ENCODE measurements around the gene NRROS. TPM values are rescaled to one million over a fixed set of nuclear protein-coding genes. Genes with fewer than 3 reads are reported as not detected.

NRROS gene
- total RNA-seq, 2 donors from 2014 or later: 2.1 to 2.2 TPM

DNA sequence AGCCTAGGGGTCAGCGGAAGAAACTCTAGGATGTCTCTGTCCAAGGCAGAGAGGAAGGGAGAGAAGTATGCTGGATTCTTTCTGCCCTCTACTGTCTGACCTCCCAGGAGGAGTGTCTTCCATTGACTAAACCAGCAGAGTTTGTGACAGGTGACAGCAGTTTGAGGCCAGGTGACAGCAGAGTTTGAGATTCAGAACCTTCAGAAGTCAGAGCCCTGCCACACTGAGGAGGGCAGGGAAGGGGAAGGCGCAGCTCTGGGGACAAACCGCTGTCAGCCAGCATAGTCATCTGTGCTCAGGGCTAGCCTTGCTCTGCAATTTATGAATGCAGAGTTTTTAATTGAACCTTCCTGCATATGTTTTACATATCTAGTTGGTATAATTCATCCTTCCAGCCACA is 12.3 kb downstream of the NRROS start:
- H3K9ac ChIP-seq (ENCODE audit: low read depth in 2 of 2, low read length in 2 of 2): no peak overlapping the region
- H3K27me3 ChIP-seq: no peaks in the 10 kb centered on the region
- no peaks in the 10 kb centered on the region for H3K36me3 ChIP-seq
- H3K9me3 ChIP-seq: no peaks in the 10 kb centered on the region
- no peak for DNase-seq
- H3K4me1 ChIP-seq: peaks cover 2% of the 10 kb centered on the region
- intact Hi-C loops (cut with DNase I): no loop called here
- TF ChIP-seq, protein P1, sequence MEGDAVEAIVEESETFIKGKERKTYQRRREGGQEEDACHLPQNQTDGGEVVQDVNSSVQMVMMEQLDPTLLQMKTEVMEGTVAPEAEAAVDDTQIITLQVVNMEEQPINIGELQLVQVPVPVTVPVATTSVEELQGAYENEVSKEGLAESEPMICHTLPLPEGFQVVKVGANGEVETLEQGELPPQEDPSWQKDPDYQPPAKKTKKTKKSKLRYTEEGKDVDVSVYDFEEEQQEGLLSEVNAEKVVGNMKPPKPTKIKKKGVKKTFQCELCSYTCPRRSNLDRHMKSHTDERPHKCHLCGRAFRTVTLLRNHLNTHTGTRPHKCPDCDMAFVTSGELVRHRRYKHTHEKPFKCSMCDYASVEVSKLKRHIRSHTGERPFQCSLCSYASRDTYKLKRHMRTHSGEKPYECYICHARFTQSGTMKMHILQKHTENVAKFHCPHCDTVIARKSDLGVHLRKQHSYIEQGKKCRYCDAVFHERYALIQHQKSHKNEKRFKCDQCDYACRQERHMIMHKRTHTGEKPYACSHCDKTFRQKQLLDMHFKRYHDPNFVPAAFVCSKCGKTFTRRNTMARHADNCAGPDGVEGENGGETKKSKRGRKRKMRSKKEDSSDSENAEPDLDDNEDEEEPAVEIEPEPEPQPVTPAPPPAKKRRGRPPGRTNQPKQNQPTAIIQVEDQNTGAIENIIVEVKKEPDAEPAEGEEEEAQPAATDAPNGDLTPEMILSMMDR (IDR thresholded peaks at IDR 0.05): no peak
- H3K4me3 ChIP-seq: no peak overlapping the region
- H3K27ac ChIP-seq: no peak overlapping the region

DNA sequence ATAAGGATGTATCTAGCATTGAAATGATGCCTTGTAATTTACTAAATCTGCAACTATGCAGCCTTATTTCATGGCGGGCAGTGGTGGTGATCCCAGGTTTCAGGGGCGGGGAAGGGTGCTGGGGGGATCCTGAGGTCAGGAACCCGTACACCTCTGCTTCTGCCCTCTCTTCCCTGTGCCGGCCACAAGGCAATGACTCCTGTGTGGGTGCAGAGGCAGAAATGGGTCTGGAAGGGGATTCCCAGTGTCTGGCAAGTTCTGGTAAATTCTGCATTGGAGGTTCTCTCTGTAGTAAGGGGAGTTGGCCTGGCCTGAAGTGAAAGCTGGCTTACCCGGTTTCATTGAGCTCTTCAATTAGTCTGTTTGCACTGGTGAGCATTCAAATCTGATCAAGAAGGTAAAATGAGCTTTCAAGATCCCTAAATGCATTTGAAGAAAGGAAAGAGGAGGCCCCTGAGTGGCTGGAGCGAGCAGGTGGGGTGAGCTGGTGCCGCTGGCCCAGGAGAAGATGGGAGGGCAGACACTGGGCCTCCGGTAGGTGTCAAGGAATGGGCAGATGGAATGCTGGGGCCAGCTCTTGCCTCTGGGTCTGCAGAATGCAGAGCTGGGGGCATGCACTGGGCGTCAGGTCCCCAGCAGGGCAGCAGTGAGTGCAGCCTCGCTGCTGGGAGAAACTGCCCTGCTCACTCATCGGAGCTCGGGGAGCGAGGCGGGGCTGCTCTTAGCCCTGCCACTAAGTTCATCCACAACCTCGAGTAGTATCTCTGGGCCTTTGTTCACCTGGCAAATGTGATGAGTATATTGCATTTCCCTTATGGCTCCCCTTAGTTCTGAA is 13.7 kb downstream of the NRROS start:
- H3K4me1 ChIP-seq: peaks cover 2% of the 10 kb centered on the region
- intact Hi-C loops (cut with DNase I): no loop called here
- no peak overlapping the region for H3K27ac ChIP-seq
- TF ChIP-seq, protein P1 (IDR thresholded peaks at IDR 0.05): no peak
- no peak overlapping the region for H3K9ac ChIP-seq (ENCODE audit: low read depth in 2 of 2, low read length in 2 of 2)
- H3K36me3 ChIP-seq: no peaks in the 10 kb centered on the region
- no peaks in the 10 kb centered on the region for H3K27me3 ChIP-seq
- DNase-seq: no peak
- no peak overlapping the region for H3K4me3 ChIP-seq
- H3K9me3 ChIP-seq: no peaks in the 10 kb centered on the region

DNA sequence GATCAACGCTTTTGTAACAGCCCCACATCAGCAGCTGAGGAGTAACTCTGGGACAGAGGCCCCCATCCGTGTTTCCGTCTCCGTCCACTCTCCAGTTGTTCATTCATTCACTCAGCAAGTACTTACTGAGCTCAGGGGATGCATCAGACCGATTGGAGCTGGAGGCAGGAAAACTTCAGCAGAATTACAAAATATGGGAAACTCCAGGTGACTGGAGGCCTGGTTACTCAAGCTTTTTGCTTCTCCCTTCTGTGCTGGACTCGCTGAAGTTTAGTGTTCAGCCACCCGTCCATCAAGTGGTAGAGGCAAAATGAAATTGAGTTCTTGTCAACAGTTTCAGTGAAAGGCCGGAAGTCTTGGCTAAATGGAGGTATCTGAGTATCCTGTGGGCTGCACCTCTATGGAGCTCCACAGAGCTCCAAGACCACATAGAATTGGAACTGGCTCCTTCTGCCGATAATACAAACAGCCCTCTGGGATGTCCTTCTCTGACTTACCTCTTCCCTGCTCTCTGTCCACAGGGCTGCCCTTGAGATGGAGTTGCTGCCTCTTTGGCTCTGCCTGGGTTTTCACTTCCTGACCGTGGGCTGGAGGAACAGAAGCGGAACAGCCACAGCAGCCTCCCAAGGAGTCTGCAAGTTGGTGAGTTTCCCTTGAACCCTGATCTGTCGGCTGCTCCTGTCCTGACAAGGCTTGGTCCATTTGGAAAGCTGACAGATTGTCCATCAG is 14.7 kb downstream of the NRROS start:
- no peaks in the 10 kb centered on the region for H3K27me3 ChIP-seq
- H3K4me1 ChIP-seq: peaks cover 2% of the 10 kb centered on the region
- H3K9ac ChIP-seq (ENCODE audit: low read depth in 2 of 2, low read length in 2 of 2): peak overlapping the region in 1 of 2 donors; percentile 19
- no peak overlapping the region for H3K27ac ChIP-seq
- intact Hi-C loops (cut with DNase I): no loop called here
- DNase-seq: no peak
- H3K9me3 ChIP-seq: no peaks in the 10 kb centered on the region
- no peak overlapping the region for H3K4me3 ChIP-seq
- TF ChIP-seq, protein P1 (IDR thresholded peaks at IDR 0.05): no peak
- H3K36me3 ChIP-seq: no peaks in the 10 kb centered on the region

DNA sequence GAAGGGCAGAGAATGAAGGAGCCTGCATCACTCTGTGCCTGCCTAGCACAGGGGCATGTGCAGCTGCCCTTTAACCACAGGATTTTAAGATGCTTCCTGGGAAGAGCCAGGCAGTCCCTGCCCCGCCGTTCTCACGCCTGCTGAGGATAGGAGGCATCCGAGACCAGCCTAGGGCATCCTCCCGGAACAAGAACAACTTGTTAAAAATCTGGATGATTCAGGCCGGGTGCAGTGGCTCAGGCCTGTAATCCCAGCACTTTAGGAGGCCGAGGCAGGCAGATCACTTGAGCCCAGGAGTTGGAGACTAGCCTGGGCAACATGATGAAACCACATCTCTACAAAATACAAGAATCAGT is 15.2 kb downstream of the NRROS start:
- peaks cover 2% of the 10 kb centered on the region for H3K4me1 ChIP-seq
- no peak for DNase-seq
- TF ChIP-seq, protein P1 (IDR thresholded peaks at IDR 0.05): no peak
- H3K9ac ChIP-seq (ENCODE audit: low read depth in 2 of 2, low read length in 2 of 2): peak overlapping the region in 1 of 2 donors; percentile 19
- H3K27ac ChIP-seq: no peak overlapping the region
- no peaks in the 10 kb centered on the region for H3K27me3 ChIP-seq
- H3K36me3 ChIP-seq: no peaks in the 10 kb centered on the region
- no peaks in the 10 kb centered on the region for H3K9me3 ChIP-seq
- intact Hi-C loops (cut with DNase I): no loop called here
- no peak overlapping the region for H3K4me3 ChIP-seq

DNA sequence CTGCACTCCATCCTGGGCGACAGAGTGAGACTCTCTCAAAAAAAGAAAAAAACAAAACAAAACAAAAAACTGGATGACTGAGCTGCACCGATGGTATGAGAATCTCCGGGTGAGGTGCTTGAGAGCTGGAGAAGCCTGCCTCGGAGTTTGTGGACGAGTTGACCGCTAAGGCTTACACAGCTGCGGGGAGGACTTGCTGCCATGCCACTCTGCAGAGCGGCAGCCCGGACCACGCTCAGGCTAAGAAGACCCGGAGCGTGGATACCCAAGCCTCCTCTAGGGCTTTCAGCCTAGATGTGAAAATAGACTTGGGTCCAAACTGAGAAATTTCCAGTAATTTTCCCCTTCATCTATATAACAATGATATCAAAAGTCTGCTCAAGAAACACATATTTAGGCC is 16.0 kb downstream of the NRROS start:
- intact Hi-C loops (cut with DNase I): no loop called here
- Histone ChIP-seq H3K4me3 (no peak overlapping the region), H3K4me1 (peaks cover 2% of the 10 kb centered on the region), H3K9ac (ENCODE audit: low read depth in 2 of 2, low read length in 2 of 2) (no peak overlapping the region), H3K36me3 (no peaks in the 10 kb centered on the region), H3K27ac (no peak overlapping the region), H3K27me3 (no peaks in the 10 kb centered on the region), H3K9me3 (no peaks in the 10 kb centered on the region)
- TF ChIP-seq, protein P1 (IDR thresholded peaks at IDR 0.05): no peak
- DNase-seq: no peak

Measured in colonic mucosa (tissue), 4 donors.